ENCODE data around the gene TIAM1.
"Not testable (repeated sequence)": the region's sequence is repeated elsewhere in the genome, so short reads cannot be mapped to it uniquely, and the experiment has no call there.

The TIAM1 gene

GRCh38 chr21:31253684-31254083 lies 90.4 kb downstream of the TIAM1 start:
- DNase-seq (ENCODE audit: low read depth) = no peak

GRCh38 chr21:31252611-31253010 lies 91.5 kb downstream of the TIAM1 start:
- no peak for DNase-seq (ENCODE audit: low read depth)

GRCh38 chr21:31252091-31252490 lies 92.0 kb downstream of the TIAM1 start:
- DNase-seq (ENCODE audit: low read depth) = no peak

GRCh38 chr21:31251686-31252085 lies 92.4 kb downstream of the TIAM1 start:
- no peak for DNase-seq (ENCODE audit: low read depth)

GRCh38 chr21:31248598-31248997 lies 95.5 kb downstream of the TIAM1 start:
- DNase-seq (ENCODE audit: low read depth) = no peak

- no peak for DNase-seq (ENCODE audit: low read depth)
Observed at GRCh38 chr21:31243611-31244010, 100.5 kb downstream of the TIAM1 start.

GRCh38 chr21:31236528-31236927 lies 107.5 kb downstream of the TIAM1 start:
- no peak for DNase-seq (ENCODE audit: low read depth)

- no peak for DNase-seq (ENCODE audit: low read depth)
Observed at GRCh38 chr21:31235671-31236450, 108.2 kb downstream of the TIAM1 start.

- DNase-seq (ENCODE audit: low read depth) = no peak
Observed at GRCh38 chr21:31234936-31235335, 109.1 kb downstream of the TIAM1 start.

GRCh38 chr21:31233711-31234110 lies 110.3 kb downstream of the TIAM1 start:
- DNase-seq (ENCODE audit: low read depth) = no peak

- DNase-seq (ENCODE audit: low read depth) = no peak
Observed at GRCh38 chr21:31232344-31232743, 111.7 kb downstream of the TIAM1 start.

- no peak for DNase-seq (ENCODE audit: low read depth)
Observed at GRCh38 chr21:31230937-31231336, 113.1 kb downstream of the TIAM1 start.

GRCh38 chr21:31228723-31229122 lies 115.3 kb downstream of the TIAM1 start:
- DNase-seq (ENCODE audit: low read depth) = not testable (repeated sequence)

- no peak for DNase-seq (ENCODE audit: low read depth)
Observed at GRCh38 chr21:31225713-31226112, 118.3 kb downstream of the TIAM1 start.

GRCh38 chr21:31222142-31222541 lies 121.9 kb downstream of the TIAM1 start:
- DNase-seq (ENCODE audit: low read depth) = no peak

- no peak for DNase-seq (ENCODE audit: low read depth)
Observed at GRCh38 chr21:31221043-31221442, 123.0 kb downstream of the TIAM1 start.

- DNase-seq (ENCODE audit: low read depth) = no peak
Observed at GRCh38 chr21:31220575-31220974, 123.5 kb downstream of the TIAM1 start.

GRCh38 chr21:31218830-31219608 lies 125.0 kb downstream of the TIAM1 start:
- DNase-seq (ENCODE audit: low read depth) = no peak

- DNase-seq (ENCODE audit: low read depth) = no peak
Observed at GRCh38 chr21:31216206-31216605, 127.9 kb downstream of the TIAM1 start.

- DNase-seq (ENCODE audit: low read depth) = no peak
Observed at GRCh38 chr21:31213787-31214186, 130.3 kb downstream of the TIAM1 start.

GRCh38 chr21:31211836-31212235 lies 132.2 kb downstream of the TIAM1 start:
- no peak for DNase-seq (ENCODE audit: low read depth)

- no peak for DNase-seq (ENCODE audit: low read depth)
Observed at GRCh38 chr21:31205412-31205811, 138.6 kb downstream of the TIAM1 start.

GRCh38 chr21:31204801-31205200 lies 139.3 kb downstream of the TIAM1 start:
- no peak for DNase-seq (ENCODE audit: low read depth)
